Epithelial cell of proximal tubule (primary cell): ENCODE results near the gene OOSP3. TPM values are rescaled to one million over a fixed set of nuclear protein-coding genes. Genes with fewer than 3 reads are reported as not detected.
"Not testable (repeated sequence)": the region's sequence is repeated elsewhere in the genome, so short reads cannot be mapped to it uniquely, and the experiment has no call there.

ENCODE experiments used
- DNase-seq: peaks from one replicate; pipeline ENCODE4 v3.0.0-alpha.2; 2011; ENCODE audit warnings: low read depth
- H3K4me3 ChIP-seq: 2 replicates; pipeline ENCODE4 v1.5.1; 2011; ENCODE audit warnings: low read depth, mild to moderate bottlenecking, low read length
- CTCF ChIP-seq: conservative IDR thresholded peaks from 2 replicates; pipeline ENCODE4 v1.5.1; 2012; ENCODE audit warnings: low read depth, mild to moderate bottlenecking, low read length
- total RNA-seq: library from RNA; depleted of rRNA; stranded (reverse); fragments of >200 nt; gene quantifications from 2 replicates; pipeline ENCODE4 v1.2.3, GENCODE V29; 2015

Gene OOSP3
- total RNA-seq, 1 donor from 2014 or later, result not detected

GRCh38 chr11:59875856-59876519 lies 2.6 kb upstream of the OOSP3 start:
- H3K4me3 ChIP-seq, result no peak overlapping the region
- no peak for DNase-seq
- no peak for TF ChIP-seq CTCF

- DNase-seq, result no peak
- H3K4me3 ChIP-seq, result no peak overlapping the region
- TF ChIP-seq CTCF, result no peak
Measured at GRCh38 chr11:59877325-59877724, 1.3 kb upstream of the OOSP3 start.

GRCh38 chr11:59877784-59878183 lies 798 bp upstream of the OOSP3 start:
- no peak for DNase-seq
- H3K4me3 ChIP-seq, result no peak overlapping the region
- no peak for TF ChIP-seq CTCF

- no peak overlapping the region for H3K4me3 ChIP-seq
- DNase-seq, result no peak
- TF ChIP-seq CTCF, result no peak
Measured at GRCh38 chr11:59879567-59879966, 985 bp downstream of the OOSP3 start.

- no peak for TF ChIP-seq CTCF
- no peak for DNase-seq
- no peak overlapping the region for H3K4me3 ChIP-seq
Measured at GRCh38 chr11:59883597-59883996, 5.0 kb downstream of the OOSP3 start.

GRCh38 chr11:59887156-59887555 lies 8.6 kb downstream of the OOSP3 start:
- not testable (repeated sequence) for H3K4me3 ChIP-seq, DNase-seq

- H3K4me3 ChIP-seq, result no peak overlapping the region
- DNase-seq, result peak; percentile 79
- no peak for TF ChIP-seq CTCF
Measured at GRCh38 chr11:59891781-59892181, 13.2 kb downstream of the OOSP3 start.

GRCh38 chr11:59894616-59895015 lies 16.0 kb downstream of the OOSP3 start:
- no peak for TF ChIP-seq CTCF
- H3K4me3 ChIP-seq, result no peak overlapping the region
- no peak for DNase-seq
